Measurements from ENCODE around the gene MYOZ3. TPM values are rescaled to one million over a fixed set of nuclear protein-coding genes. Genes with fewer than 3 reads are reported as not detected.
A peak's percentile ranks its signal among the peaks of the same experiment; 100 is the strongest.

Gene MYOZ3
- total RNA-seq, 1 experiment from 2014 or later, result not detected

DNA sequence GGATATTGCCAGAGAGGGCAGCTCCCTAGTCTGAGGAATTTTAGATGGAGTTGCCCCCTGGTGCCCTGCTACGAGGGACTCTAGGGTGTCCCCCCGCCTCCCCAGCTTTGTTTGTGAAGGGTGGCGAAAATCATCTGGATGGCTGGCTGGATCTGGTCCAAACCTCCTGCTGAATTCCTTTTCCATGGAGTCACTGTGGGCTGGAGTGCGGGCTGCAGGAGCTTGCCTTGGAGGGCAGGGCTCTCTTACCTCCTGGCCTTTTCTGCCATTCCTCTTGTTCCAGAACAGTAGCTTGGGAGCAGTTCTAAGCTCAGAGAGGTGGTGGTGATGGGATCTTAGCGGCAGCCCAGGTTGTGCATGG, 18.5 kb upstream of the MYOZ3 start:
- peak; percentile 93 for DNase-seq (ENCODE audit: low read depth)

DNA sequence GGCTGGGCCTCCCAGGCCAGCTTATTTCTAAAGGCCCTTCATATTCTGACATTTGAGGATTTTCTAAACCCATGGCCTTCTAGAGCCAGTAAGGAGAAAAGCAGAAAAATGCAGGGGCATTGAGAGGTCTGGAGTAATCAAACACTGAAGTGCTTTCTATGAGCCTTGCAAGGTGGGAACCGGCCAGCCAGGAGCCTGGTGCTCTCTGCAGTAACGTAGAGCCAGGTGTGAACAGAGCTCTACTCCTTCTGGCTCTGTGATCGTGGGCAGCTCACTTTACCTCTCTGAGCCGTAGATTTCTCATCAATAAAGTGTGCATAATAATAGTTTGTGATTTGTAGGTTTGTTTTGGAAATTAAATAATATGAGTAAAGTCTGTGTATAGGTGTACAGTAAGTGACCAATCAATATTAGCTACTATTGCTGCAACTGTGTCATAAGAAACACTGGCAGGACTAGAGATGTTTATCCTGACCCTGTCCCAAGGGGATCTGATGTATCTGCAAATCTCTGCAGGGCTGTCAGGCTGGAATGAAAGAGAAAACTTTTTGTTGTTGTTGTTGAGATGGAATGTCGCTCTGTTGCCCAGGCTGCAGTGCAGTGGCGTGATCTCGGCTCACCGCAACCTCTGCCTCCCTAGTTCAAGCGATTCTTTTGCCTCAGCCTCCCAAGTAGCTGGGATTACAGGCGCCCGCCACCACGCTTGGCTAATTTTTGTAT, 17.9 kb upstream of the MYOZ3 start:
- no peak for DNase-seq (ENCODE audit: low read depth)

DNA sequence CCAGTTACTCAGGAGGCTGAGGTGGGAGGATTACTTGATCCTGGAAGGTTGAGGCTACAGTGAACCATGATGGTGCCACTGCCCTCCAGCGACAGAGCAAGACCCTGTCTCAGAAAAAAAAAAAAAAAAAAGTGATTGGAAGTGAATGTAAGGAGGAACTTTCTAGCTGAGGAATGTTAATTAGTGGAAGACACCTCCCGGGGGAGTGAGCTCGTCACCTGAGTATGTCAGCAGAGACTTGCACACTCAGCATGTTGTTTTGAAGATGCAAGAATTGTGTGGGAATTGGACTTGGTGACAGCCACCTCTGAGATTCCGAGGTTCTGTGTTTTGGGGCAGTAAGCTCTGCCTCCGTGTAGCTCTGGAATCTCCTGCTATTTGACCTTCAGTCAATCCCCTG, 17.0 kb upstream of the MYOZ3 start:
- no peak for DNase-seq (ENCODE audit: low read depth)

DNA sequence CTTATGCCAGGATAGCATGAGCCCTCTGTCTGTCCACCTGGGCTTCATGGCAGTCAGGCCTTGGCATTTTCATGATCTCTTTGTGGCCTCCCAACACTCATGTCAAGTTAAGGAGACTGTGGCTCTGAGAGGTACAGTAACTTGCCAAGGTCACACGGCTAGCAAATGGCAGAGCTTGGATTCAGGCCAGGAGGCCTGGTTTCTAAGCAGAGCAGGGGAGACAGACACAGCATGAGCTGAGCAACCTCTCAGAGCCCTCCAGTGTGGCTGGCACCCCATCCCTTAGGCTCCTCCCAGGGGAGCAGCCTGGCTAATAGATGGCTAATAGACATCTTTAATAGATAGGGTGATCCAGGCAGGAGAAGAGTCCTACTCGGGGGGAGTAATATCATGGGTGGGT, 16.5 kb upstream of the MYOZ3 start:
- peak; percentile 36 for DNase-seq (ENCODE audit: low read depth)

DNA sequence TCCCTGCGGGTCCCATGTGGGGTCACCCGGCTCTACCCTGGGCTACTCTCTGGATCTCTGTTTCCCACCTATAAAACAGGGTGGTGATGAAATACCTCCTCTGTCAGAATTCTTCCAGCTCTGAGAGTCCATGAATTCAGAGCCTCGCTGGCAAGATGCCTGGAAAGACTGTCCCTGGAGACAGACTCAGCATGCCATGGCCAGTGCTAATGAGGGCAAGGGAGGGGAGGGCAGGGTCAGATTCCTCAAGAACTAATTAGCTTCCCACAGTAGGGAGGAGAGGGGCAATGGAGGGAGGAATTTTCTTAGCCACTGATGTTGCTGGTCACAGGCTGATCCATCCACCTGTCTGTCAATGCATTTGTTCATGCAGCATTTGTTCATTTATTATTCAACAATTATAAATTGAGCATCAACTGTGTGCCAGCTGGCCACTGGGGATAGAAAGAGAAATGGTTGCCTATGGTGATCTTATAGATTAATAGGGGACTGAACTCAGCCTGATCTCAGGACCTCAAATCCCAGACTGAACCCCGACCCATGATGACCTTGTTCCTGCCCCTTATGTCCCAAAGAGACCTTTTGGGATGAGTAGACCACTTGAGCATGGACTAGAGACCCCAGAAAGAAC, 15.9 kb upstream of the MYOZ3 start:
- peak; percentile 90 for DNase-seq (ENCODE audit: low read depth)

DNA sequence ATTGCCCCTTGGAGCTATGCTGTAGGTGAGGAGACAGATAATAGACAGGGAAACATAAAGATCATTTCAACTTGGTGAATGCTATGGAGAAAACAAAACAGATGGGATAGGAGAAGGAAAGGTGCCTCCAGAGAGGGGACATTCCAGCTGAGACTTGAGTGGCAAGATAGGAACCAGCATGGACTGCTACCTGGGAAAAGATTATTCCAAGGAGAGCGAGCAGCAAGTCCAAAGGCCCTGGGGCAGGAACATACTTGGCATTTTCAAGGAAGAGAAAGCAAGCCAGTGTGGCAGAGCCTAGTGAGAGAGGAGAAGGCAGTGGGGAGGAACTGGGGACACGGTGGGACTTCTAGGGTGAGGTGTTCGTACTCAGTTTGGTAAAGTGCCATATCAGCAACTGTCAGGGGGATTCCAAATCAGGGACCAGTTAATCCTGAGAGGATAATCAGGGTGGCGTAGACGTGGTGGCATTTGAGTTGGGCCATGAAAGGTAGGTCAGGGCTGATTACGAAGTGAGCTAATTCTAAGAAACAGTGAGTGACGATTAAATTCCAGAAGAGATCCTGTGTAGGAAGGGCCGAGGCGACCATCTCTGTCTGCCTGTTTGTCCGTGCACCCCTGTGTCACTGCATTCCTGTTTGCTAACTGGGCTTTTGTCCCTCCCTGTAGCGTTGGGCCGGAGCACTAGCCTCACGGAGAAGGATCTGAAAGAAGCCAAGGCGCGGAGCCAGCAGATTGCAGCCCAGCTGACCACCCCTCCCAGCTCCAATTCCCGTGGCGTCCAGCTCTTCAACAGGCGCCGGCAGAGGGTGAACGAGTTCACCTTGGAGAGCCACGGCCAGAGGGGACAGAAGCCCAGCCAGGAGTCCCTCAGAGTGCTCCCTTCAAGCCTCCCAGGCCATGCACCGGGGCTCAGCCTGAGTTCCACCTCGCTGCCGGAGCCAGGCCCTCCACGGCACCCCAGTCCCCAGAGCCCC, 13.5 kb upstream of the MYOZ3 start:
- DNase-seq (ENCODE audit: low read depth), result no peak

DNA sequence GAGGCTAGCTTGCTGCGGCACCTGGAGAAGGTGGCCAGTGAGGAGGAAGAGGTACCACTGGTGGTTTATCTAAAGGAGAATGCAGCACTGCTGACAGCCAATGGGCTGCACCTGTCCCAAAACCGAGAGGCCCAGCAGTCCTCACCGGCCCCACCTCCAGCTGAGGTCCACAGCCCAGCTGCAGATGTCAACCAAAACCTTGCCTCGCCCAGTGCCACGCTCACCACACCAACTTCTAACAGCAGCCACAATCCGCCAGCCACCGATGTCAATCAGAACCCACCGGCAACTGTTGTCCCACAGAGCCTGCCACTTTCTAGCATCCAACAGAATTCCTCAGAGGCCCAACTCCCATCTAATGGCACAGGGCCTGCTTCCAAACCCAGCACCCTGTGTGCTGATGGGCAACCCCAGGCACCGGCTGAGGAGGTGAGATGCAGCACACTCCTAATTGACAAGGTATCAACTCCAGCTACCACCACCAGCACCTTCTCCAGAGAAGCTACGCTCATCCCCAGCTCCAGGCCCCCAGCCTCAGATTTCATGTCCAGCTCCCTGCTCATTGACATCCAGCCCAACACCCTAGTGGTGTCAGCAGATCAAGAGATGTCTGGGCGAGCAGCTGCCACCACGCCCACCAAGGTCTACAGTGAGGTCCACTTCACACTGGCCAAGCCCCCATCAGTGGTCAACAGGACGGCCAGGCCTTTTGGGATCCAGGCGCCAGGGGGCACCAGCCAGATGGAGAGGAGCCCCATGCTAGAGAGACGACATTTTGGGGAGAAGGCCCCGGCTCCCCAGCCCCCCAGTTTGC, 12.6 kb upstream of the MYOZ3 start:
- DNase-seq (ENCODE audit: low read depth), result no peak

DNA sequence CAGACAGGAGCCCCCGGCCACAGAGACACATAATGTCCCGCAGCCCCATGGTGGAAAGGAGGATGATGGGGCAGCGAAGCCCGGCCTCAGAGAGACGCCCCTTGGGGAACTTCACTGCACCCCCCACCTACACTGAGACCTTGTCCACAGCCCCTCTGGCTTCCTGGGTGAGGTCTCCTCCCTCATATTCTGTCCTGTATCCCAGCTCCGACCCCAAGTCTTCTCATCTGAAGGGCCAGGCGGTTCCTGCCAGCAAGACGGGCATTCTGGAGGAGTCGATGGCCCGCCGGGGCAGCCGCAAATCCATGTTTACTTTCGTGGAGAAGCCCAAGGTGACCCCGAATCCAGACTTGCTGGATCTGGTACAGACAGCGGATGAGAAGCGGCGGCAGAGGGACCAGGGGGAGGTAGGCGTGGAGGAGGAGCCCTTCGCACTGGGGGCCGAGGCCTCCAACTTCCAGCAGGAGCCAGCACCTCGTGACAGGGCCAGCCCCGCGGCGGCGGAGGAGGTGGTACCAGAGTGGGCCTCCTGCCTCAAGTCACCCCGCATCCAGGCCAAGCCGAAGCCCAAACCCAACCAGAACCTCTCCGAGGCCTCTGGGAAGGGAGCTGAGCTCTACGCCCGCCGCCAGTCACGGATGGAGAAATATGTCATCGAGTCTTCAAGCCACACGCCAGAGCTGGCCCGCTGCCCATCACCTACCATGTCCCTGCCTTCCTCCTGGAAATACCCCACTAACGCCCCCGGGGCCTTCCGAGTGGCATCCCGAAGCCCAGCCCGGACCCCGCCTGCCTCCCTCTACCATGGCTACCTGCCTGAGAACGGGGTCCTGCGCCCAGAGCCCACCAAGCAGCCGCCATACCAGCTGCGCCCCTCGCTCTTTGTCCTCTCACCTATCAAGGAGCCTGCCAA, 11.7 kb upstream of the MYOZ3 start:
- no peak for DNase-seq (ENCODE audit: low read depth)

DNA sequence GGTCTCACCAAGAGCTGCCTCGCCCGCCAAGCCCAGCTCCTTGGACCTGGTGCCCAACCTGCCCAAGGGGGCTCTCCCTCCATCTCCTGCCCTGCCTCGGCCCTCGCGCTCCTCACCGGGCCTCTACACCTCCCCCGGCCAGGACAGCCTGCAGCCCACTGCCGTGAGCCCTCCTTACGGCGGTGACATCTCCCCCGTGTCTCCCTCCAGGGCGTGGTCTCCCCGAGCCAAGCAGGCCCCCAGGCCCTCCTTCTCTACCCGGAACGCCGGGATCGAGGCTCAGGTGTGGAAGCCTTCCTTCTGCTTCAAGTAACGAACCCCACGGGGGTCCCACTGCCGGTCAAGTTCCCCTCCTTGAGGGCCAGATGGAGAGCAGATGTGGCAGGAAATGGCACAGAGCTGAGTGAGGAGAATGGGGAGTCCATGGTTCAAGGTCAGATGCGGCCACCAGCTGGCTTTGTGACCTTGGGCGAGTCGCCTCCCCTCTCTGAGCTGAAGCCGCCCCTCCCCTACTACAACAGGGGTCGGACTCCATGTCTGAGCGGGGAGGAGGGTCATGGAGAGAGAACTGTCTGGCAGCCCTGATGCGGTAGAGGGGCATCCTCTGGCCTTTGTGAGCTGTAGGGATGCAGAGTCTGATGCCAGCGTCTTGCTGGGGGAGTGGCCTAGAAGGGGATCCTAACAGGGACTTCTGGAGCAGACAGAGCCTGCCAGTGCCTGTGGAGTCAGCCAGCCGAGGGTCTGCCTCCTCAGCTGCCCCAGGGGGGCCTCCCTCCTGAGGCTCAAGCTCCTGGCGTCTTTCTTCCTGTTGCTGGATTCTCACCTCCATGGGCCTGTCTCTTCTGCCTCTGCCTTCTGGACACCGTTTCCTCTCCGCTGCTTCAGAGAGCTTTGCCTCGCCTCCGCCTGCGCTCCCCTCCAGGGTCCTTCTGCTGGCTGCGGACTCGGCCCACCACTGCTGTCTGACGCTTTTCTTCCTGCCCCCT, 10.7 kb upstream of the MYOZ3 start:
- no peak for DNase-seq (ENCODE audit: low read depth)

DNA sequence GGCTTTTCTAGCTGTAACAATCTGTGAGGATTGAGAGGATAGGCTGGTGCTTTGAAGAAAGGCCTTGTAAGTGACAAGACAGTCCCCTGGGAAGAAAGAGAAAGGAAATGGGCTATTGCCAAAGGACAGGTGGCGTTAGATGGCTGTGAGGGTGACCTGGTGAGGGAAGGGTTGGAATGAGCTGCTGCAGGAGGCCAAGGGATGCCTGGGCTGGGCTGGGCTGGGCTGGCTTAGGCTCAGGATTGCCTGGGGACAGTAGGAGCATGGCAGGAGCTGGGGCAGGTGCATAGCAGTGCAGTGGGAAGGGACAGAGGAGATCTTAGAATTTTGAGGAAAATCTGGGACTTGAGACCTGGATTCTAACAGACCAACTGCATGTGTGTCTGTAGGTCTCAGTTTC, 9.7 kb upstream of the MYOZ3 start:
- DNase-seq (ENCODE audit: low read depth), result no peak

DNA sequence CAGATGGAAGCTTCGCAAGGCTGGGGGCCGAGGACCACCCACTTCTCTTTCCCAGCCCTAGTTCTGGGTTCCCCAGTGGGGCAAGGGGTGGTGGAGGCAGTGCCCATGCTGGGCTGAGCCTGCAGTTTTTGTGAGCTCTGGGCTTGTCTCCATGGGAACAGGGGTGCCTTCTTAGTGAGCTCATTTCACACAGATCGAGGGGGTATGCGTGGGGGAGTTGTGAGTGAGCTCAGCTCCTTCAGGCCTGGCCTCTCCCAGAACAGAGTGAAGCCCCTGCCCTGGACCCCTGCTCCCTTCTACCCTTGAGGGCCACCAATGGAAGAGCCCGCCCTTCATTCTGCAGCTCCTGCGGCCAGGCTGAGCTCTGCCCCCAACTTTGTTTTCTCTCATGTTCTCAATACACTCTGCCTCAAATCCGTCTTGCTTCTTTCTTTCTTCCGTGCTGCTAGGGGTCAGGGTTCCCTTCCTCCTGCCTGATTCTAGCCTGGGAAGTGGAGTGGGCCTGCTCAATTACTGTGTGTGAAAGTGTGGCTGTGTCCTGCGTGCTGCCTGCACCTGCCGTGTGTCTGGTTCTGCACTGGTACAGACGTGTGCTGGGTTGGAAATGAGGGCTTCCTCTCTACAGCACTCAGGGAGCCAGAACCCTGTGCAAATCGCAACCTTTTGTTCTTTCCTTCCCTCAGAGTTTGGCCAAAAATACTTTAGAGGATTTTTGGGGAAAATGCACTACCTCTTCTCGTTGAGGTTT, 9.0 kb upstream of the MYOZ3 start:
- no peak for DNase-seq (ENCODE audit: low read depth)

DNA sequence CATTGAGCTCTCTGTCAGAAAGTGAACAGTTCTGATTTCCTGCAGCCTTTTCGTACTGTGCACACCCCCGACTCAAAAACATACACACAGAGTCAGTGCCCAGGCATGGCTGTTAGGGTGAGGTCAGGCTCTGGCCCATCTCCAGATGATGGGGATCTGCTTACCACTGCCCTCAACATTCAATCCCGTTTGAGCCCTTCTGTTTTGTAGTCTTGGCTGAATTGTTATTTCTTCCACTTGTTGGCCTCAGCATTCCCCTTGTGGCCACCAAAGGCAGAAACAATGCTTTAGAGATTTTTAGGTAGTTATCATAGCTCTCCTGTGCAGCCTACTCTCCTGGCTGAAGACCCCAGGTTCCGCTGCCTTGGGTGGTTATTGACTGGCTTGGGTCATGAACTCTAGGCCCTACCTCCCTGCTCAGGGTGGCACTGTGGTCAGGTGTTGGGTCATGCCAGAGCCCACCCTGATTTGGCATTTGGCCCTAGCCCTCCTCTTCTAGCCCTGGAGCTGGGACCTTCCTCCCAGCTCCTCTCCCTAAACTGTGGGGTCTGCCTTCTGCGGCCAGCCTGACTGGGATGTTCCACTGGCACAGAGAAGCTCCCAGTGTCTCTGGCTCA, 7.8 kb upstream of the MYOZ3 start:
- no peak for DNase-seq (ENCODE audit: low read depth)

DNA sequence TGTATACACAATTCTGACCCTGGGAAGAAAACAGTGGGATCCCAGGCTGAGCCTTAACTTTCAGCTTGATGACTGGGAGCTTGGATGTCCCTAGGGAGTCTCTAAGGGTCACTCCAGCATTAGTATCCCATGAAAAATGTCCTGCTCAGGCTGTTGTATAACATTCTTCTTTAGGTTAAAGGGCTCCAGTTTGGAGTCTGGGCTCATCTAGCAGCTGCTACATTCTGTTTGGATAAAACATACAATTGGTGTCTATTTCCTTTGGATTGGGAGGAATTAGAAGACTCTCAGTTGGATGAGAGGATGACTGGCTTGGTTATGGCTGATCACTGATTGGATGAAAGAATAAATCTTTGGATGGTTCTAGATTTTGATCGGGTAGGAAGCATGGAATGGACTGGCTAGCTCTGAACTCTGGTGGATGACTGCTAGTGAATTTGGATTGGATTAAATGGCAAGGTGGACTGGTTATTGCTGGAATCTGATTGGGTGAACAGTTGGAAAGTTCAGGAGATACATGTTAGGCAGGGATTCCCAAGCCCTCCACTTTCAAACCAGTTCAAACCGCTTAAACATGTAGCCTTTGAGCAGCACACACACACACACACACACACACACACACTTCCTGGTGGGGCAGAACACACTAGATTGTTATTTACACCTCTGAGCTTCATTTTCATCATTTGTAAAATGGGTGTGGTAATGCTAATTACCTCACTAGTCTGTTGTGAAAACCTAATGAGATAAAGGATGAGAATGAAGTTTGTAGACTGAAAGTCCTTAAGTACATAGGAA, 7.1 kb upstream of the MYOZ3 start:
- no peak for DNase-seq (ENCODE audit: low read depth)

DNA sequence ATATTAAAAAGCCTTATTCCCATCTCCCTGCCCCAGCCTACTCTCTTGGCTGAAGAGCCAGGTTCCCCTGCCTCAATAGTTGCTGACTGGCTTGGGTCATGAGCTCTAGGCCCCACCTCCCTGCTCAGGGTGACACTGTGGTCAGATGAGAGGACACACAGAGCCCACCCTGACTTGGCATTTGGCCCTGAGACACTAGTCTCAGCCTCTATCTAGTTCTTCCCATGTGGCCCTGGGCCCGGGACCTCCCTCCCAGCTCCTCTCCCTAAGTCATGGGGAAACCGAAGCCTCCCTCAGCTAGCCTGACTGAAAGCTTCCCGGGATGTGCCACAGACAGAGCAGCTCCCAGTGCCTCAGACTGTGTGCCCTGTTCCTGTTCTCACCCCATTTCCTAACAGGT, 5.8 kb upstream of the MYOZ3 start:
- DNase-seq (ENCODE audit: low read depth), result no peak

DNA sequence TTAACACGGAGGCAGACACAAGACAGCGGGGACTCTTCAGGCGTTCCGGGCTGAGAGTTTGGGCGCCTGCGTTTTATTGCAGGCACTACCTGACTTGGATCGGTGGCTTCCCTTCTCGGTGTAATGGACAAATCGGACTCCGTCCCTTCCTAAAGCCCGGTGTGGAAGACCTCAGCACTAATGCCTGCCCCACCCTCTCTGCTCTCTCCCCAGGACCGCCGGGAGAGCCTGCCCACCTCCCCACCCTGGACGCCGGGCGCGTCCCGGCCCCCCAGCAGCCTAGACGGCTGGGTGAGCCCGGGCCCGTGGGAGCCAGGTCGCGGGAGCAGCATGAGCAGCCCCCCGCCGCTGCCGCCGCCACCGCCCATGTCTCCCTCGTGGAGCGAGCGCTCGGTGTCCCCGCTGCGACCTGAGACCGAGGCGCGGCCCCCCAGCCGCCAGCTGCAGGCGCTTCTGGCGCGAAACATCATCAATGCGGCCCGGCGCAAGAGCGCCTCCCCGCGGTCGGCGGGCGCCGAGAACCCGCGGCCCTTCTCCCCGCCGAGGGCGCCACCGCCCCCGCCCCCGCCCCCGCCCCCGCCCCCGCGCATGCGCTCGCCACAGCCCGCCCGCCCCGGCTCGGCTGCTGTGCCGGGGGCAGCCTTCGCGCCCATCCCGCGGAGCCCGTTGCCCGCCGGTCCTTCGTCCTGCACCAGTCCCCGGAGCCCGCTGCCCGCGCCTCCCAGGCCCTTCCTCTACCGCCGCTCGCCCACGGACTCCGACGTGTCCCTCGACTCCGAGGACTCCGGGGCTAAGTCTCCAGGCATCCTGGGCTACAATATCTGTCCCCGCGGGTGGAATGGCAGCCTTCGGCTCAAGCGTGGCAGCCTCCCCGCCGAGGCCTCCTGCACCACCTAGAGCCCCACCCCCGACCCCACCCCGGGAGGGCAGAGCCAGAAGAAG, 4.6 kb upstream of the MYOZ3 start:
- DNase-seq (ENCODE audit: low read depth), result peak; percentile 55

DNA sequence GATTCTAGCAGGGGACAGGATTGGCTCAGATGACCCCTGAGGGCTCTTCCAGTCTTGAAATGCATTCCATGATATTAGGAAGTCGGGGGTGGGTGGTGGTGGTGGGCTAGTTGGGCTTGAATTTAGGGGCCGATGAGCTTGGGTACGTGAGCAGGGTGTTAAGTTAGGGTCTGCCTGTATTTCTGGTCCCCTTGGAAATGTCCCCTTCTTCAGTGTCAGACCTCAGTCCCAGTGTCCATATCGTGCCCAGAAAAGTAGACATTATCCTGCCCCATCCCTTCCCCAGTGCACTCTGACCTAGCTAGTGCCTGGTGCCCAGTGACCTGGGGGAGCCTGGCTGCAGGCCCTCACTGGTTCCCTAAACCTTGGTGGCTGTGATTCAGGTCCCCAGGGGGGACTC, 2.9 kb upstream of the MYOZ3 start:
- DNase-seq (ENCODE audit: low read depth), result no peak
